ENCODE measurements around the gene WDFY4.

DNA sequence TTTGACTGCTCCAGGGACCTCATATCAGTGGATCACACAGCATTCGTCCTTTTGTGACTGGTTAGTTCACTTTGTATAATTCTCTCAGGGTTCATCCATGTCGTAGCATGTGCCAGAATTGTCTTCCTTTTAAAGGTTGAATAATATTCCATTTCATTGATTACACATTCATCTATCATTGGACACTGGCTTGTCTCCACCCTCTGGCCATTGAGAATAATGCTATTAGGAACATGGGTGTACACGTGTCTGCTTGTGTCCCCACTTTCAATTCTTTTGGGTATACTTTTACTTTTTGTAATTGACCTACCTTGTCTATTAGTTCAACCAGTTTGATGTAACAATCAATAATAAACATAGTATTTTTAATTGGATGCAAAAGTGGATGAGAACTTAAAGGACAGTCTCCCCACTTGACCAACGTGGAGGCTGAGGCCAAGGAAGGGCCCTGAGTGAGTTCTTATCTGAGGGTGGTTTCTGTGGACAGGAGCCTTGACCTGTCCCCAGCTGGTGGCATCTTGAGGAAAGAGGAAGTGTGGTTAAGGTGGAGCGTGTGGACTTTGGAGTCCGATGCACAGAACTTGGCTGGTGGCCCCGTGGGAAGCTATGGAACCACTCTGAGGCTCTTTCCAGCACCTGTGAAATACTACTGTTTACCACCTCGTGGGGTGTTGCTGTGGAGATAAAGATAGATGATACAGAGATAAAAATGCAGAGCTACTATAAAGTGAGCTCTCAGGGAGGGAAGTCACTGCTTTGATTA lies 16.6 kb downstream of the WDFY4 start:
- TF ChIP-seq SPI1 (IDR thresholded peaks at IDR 0.05; ENCODE audit: low read depth, low read length) (peak; percentile 62), POLR2A (IDR thresholded peaks at IDR 0.05; ENCODE audit: low read depth, low read length) (no peak)

All from GM12891 (cell line).